DMS153 (cell line): ENCODE measurements around the gene MAST4.

ENCODE experiments used
- DNase-seq: peaks from one replicate; lab custom pipeline; 2025; lab: John Stamatoyannopoulos, UW

The MAST4 gene

GRCh38 chr5:67020096-67020615 lies 424.0 kb downstream of the MAST4 start:
- DNase-seq, result no peak

GRCh38 chr5:67021031-67021430 lies 424.8 kb downstream of the MAST4 start:
- DNase-seq, result no peak

GRCh38 chr5:67021521-67021920 lies 425.3 kb downstream of the MAST4 start:
- DNase-seq, result no peak

- DNase-seq, result no peak
Observed at GRCh38 chr5:67021962-67022361, 425.8 kb downstream of the MAST4 start.

- DNase-seq, result no peak
Observed at GRCh38 chr5:67025457-67025856, 429.3 kb downstream of the MAST4 start.

- no peak for DNase-seq
Observed at GRCh38 chr5:67026278-67026677, 430.1 kb downstream of the MAST4 start.

- DNase-seq, result no peak
Observed at GRCh38 chr5:67027171-67027570, 431.0 kb downstream of the MAST4 start.

- no peak for DNase-seq
Observed at GRCh38 chr5:67028371-67028770, 432.2 kb downstream of the MAST4 start.

- no peak for DNase-seq
Observed at GRCh38 chr5:67028941-67029340, 432.7 kb downstream of the MAST4 start.

GRCh38 chr5:67029481-67029880 lies 433.3 kb downstream of the MAST4 start:
- no peak for DNase-seq

- no peak for DNase-seq
Observed at GRCh38 chr5:67030289-67031056, 434.3 kb downstream of the MAST4 start.

GRCh38 chr5:67031057-67031443 lies 434.9 kb downstream of the MAST4 start:
- no peak for DNase-seq

- no peak for DNase-seq
Observed at GRCh38 chr5:67031692-67032091, 435.5 kb downstream of the MAST4 start.

GRCh38 chr5:67032921-67033664 lies 436.9 kb downstream of the MAST4 start:
- no peak for DNase-seq

GRCh38 chr5:67033880-67034651 lies 437.9 kb downstream of the MAST4 start:
- no peak for DNase-seq

- no peak for DNase-seq
Observed at GRCh38 chr5:67035098-67035740, 439.0 kb downstream of the MAST4 start.

- no peak for DNase-seq
Observed at GRCh38 chr5:67037171-67037570, 441.0 kb downstream of the MAST4 start.

- DNase-seq, result no peak
Observed at GRCh38 chr5:67038817-67039603, 442.8 kb downstream of the MAST4 start.

GRCh38 chr5:67042176-67043003 lies 446.2 kb downstream of the MAST4 start:
- DNase-seq, result no peak

GRCh38 chr5:67043796-67044511 lies 447.8 kb downstream of the MAST4 start:
- DNase-seq, result no peak
